Stimulated activated naive B cell treated with anti-CD40 and anti-IgM and Interleukin-4, amounts not matched to agents 10 μg/mL and 1 μg/mL and 100 μg/mL, for 72 hours (primary cell): ENCODE measurements around the gene MYO3B.

Experiments used
- ATAC-seq, 2 donors: fragments of 150-1000 bp; cut with Tn5 transposase; replicated peaks; 2 replicates each; pipeline ENCODE4 v1.10.0; 2021; ENCODE audit warnings: moderate library complexity in 1 of 2
- DNase-seq: peaks from one replicate; pipeline ENCODE4 v3.0.0; 2021
- H3K27ac Mint-ChIP-seq: one replicate; pipeline ENCODE4 v1.8.0; 2022; ENCODE audit warnings: mild to moderate bottlenecking, mixed read lengths
- H3K27me3 Mint-ChIP-seq, 2 donors: one replicate each; pipeline ENCODE4 v1.8.0; 2022; ENCODE audit warnings: mixed read lengths in 2 of 2
- H3K36me3 Mint-ChIP-seq, 2 donors: one replicate each; pipeline ENCODE4 v1.8.0; 2022; ENCODE audit warnings: mixed read lengths in 2 of 2, mild to moderate bottlenecking in 1 of 2
- H3K4me1 Mint-ChIP-seq, 2 donors: one replicate each; pipeline ENCODE4 v1.8.0; 2022; ENCODE audit warnings: mixed read lengths in 2 of 2, mild to moderate bottlenecking in 1 of 2
- H3K4me3 Mint-ChIP-seq, 2 donors: one replicate each; pipeline ENCODE4 v1.8.0; 2022; ENCODE audit warnings: mild to moderate bottlenecking in 2 of 2, mixed read lengths in 2 of 2, moderate library complexity in 1 of 2
- H3K9me3 Mint-ChIP-seq, 2 donors: one replicate each; pipeline ENCODE4 v1.8.0; 2022; ENCODE audit warnings: mixed read lengths in 2 of 2, mild to moderate bottlenecking in 1 of 2

The MYO3B gene

DNA sequence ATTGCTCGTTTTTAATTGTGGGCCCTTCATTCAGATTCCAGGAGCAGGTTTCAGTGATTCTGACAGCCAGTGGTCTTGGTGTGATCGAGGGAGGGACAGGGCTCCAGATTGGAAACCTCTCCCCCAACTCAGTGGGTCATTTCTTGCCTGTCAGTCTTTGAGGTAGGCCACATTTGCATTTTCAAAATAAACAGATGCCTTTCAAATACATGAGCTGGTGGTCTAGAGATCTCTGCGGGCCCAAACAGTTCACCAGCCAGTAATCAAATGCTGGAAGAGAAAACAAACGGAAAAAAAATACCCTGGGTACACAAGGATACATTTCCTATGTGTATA, 326.8 kb downstream of the MYO3B start:
- ATAC-seq (no peak), DNase-seq (no peak)
- Mint-ChIP-seq H3K27ac (no peak overlapping the region), H3K27me3 (peaks cover 18 to 26% of the 10 kb centered on the region in 2 donors), H3K36me3 (no peaks in the 10 kb centered on the region), H3K4me1 (peaks cover 3 to 10% of the 10 kb centered on the region in 2 donors), H3K4me3 (no peak overlapping the region), H3K9me3 (no peaks in the 10 kb centered on the region)

DNA sequence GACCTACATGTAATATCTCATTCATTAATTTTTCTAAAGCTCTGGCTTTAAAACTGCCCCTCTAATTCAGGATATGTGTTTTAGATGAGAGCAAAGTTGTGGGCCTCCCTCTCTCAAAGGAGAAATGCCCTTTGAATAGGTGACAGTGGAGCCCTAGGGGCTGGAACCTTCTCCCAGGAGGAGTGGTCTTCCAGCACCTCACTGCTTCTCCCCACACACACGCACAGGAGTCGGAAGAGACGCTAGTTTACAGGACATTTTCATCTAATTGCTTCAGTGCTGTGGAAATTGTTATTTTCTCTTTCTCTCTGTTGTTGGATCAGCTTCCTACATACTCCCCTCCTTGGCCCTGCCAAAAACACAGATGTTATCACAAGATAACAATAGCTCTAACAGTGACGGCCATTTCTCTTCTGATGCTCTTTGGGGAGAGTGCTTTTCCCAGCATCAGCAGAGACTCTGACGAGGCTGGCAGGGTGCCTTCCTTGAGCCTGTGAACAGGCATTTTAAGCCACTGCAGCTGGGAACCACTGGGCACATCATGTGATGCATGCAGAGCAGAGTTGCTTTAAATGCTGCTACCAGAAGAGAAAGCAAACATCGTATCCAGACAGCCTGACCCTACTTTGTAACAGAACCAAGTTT, 327.8 kb downstream of the MYO3B start:
- no peak overlapping the region for H3K27ac Mint-ChIP-seq
- no peak overlapping the region for H3K4me3 Mint-ChIP-seq
- DNase-seq: no peak

DNA sequence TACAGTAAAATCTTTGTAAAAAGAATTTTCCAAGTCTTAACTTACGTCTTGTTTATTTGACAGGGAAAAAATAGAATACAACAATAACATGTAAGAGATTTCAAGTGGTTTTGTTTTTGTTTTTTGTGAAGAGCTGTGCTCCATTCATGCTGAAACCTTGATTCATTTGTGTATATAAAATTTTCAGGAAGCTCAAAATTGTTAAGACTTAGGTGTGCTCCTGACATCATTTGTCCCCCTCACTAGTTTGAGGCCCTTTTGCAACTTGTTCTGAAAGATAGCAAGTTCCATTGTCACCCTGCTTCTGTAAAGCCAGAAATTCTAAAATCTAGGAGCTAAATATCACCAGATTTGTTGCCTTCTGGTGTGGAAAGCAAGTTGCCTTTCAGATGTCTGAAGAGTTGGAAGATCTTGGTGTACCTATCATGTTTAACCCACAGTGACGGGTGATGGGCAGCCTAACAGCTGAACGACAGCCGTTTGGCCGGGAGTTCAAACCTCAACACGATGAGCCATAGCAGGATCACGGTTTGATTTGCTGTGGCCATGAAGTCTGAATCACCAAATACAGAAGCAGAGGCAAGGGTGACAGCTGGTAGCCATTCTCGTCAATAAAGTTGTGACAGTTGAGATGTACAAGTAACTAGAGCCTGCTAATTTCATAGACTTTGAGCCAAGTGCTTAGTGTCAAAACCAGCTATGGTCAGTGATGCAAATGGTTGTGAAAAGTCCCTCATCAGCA, 331.7 kb downstream of the MYO3B start:
- H3K27me3 Mint-ChIP-seq: peaks cover 11 to 14% of the 10 kb centered on the region in 2 donors
- DNase-seq (no peak), ATAC-seq (no peak)
- H3K4me3 Mint-ChIP-seq: no peak overlapping the region
- no peak overlapping the region for H3K27ac Mint-ChIP-seq
- peaks cover 3 to 10% of the 10 kb centered on the region in 2 donors for H3K4me1 Mint-ChIP-seq
- H3K36me3 Mint-ChIP-seq: no peaks in the 10 kb centered on the region
- no peaks in the 10 kb centered on the region for H3K9me3 Mint-ChIP-seq

More for the DNA sequence above, 327.8 kb downstream of the MYO3B start:
- ATAC-seq: no peak
- Mint-ChIP-seq H3K36me3 (no peaks in the 10 kb centered on the region), H3K9me3 (no peaks in the 10 kb centered on the region), H3K27me3 (peaks cover 18 to 20% of the 10 kb centered on the region in 2 donors), H3K4me1 (peaks cover 3 to 10% of the 10 kb centered on the region in 2 donors)

- H3K36me3 Mint-ChIP-seq: no peaks in the 10 kb centered on the region
These were observed 334.3 kb downstream of the MYO3B start for GRCh38 chr2:170512266-170512665.

GRCh38 chr2:170514140-170514539, 336.2 kb downstream of the MYO3B start:
- no peaks in the 10 kb centered on the region for H3K4me1 Mint-ChIP-seq
- H3K27ac Mint-ChIP-seq: no peak overlapping the region
- DNase-seq (no peak), ATAC-seq (no peak)
- no peaks in the 10 kb centered on the region for H3K9me3 Mint-ChIP-seq
- no peak overlapping the region for H3K4me3 Mint-ChIP-seq
- H3K27me3 Mint-ChIP-seq: peaks cover 6 to 9% of the 10 kb centered on the region in 2 donors
- H3K36me3 Mint-ChIP-seq: no peaks in the 10 kb centered on the region

More at GRCh38 chr2:170512266-170512665, 334.3 kb downstream of the MYO3B start:
- Mint-ChIP-seq H3K27me3 (peaks cover 11 to 13% of the 10 kb centered on the region in 2 donors), H3K27ac (peak overlapping the region; percentile 59), H3K4me3 (no peak overlapping the region), H3K9me3 (no peaks in the 10 kb centered on the region), H3K4me1 (peaks cover 0 to 5% of the 10 kb centered on the region in 2 donors)
- ATAC-seq (no peak), DNase-seq (no peak)

DNA sequence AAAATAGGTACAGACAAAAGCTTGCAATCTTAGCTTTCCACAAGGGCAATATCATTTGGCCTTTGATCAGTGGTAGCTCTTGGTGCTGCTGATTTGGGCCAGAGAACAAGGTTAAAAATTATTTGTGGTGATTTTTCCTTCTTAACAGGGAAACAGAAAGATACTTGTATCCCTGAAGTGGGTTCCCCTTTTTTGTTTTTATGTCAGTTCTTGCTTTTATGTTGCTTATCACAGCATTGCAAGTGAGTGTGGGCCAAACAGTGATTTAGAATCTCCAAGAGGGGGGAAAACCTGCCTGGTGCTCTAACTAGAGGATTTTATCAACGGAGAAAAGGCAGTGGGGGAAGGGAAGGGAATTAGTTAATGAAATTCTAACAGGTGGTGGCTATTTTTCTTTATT, 339.6 kb downstream of the MYO3B start:
- DNase-seq (no peak), ATAC-seq (no peak)
- Mint-ChIP-seq H3K9me3 (no peaks in the 10 kb centered on the region), H3K27ac (no peak overlapping the region), H3K36me3 (no peaks in the 10 kb centered on the region), H3K27me3 (peaks cover 6 to 9% of the 10 kb centered on the region in 2 donors), H3K4me1 (no peaks in the 10 kb centered on the region), H3K4me3 (no peak overlapping the region)

GRCh38 chr2:170518911-170519310, 341.0 kb downstream of the MYO3B start:
- Mint-ChIP-seq H3K27me3 (peaks cover 5 to 6% of the 10 kb centered on the region in 2 donors), H3K9me3 (no peaks in the 10 kb centered on the region), H3K4me1 (no peaks in the 10 kb centered on the region), H3K4me3 (no peak overlapping the region), H3K36me3 (no peaks in the 10 kb centered on the region), H3K27ac (no peak overlapping the region)
- DNase-seq: no peak
- ATAC-seq: no peak

GRCh38 chr2:170521299-170521698, 343.4 kb downstream of the MYO3B start:
- no peaks in the 10 kb centered on the region for H3K9me3 Mint-ChIP-seq
- H3K27ac Mint-ChIP-seq: no peak overlapping the region
- peaks cover 0 to under 1% of the 10 kb centered on the region in 2 donors for H3K27me3 Mint-ChIP-seq
- no peaks in the 10 kb centered on the region for H3K36me3 Mint-ChIP-seq
- H3K4me1 Mint-ChIP-seq: no peaks in the 10 kb centered on the region
- ATAC-seq: no peak
- H3K4me3 Mint-ChIP-seq: no peak overlapping the region
- DNase-seq: no peak

DNA sequence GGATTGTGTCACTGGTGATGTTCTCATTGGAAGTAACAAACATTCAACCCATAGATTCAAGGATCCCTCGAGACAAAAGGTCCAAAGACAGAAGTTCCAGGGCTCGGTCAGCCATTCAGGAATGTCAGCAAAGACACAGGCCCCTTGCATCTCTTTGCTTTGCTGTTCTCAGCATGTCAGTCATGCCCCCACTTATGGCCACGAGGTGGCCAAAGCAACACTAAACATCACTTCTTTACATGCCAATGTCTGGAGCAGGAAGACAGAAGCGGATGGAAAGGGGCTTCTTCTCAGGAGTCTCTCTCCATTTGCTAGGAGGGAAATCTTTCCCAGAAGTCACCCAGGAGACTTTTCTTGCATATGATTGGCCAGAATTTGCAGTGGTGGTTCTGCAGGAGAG, 345.6 kb downstream of the MYO3B start:
- Mint-ChIP-seq H3K36me3 (no peaks in the 10 kb centered on the region), H3K4me3 (no peak overlapping the region), H3K27ac (no peak overlapping the region), H3K4me1 (no peaks in the 10 kb centered on the region), H3K9me3 (no peaks in the 10 kb centered on the region), H3K27me3 (no peaks in the 10 kb centered on the region)
- DNase-seq (no peak), ATAC-seq (no peak)

GRCh38 chr2:170524828-170525565, 347.1 kb downstream of the MYO3B start:
- no peaks in the 10 kb centered on the region for H3K27me3 Mint-ChIP-seq
- no peak for ATAC-seq

GRCh38 chr2:170525566-170525900, 347.6 kb downstream of the MYO3B start:
- Mint-ChIP-seq H3K27ac (no peak overlapping the region), H3K36me3 (no peaks in the 10 kb centered on the region), H3K4me1 (peaks cover 0 to 3% of the 10 kb centered on the region in 2 donors), H3K4me3 (no peak overlapping the region), H3K27me3 (peaks cover 0 to 2% of the 10 kb centered on the region in 2 donors), H3K9me3 (no peaks in the 10 kb centered on the region)
- DNase-seq: no peak
- ATAC-seq: no peak

More at GRCh38 chr2:170524828-170525565, 347.1 kb downstream of the MYO3B start:
- H3K4me1 Mint-ChIP-seq: peaks cover 0 to 1% of the 10 kb centered on the region in 2 donors
- H3K36me3 Mint-ChIP-seq: no peaks in the 10 kb centered on the region
- no peak overlapping the region for H3K27ac Mint-ChIP-seq
- no peak overlapping the region for H3K4me3 Mint-ChIP-seq
- no peaks in the 10 kb centered on the region for H3K9me3 Mint-ChIP-seq
- no peak for DNase-seq

GRCh38 chr2:170530284-170530745, 352.4 kb downstream of the MYO3B start:
- H3K4me3 Mint-ChIP-seq: no peak overlapping the region
- H3K27ac Mint-ChIP-seq: no peak overlapping the region
- no peaks in the 10 kb centered on the region for H3K9me3 Mint-ChIP-seq
- H3K36me3 Mint-ChIP-seq: no peaks in the 10 kb centered on the region
- DNase-seq: no peak
- peaks cover 6% of the 10 kb centered on the region in 2 donors for H3K4me1 Mint-ChIP-seq
- H3K27me3 Mint-ChIP-seq: peaks cover 0 to 5% of the 10 kb centered on the region in 2 donors
- ATAC-seq: peak in 1 of 2 donors; percentile 21

DNA sequence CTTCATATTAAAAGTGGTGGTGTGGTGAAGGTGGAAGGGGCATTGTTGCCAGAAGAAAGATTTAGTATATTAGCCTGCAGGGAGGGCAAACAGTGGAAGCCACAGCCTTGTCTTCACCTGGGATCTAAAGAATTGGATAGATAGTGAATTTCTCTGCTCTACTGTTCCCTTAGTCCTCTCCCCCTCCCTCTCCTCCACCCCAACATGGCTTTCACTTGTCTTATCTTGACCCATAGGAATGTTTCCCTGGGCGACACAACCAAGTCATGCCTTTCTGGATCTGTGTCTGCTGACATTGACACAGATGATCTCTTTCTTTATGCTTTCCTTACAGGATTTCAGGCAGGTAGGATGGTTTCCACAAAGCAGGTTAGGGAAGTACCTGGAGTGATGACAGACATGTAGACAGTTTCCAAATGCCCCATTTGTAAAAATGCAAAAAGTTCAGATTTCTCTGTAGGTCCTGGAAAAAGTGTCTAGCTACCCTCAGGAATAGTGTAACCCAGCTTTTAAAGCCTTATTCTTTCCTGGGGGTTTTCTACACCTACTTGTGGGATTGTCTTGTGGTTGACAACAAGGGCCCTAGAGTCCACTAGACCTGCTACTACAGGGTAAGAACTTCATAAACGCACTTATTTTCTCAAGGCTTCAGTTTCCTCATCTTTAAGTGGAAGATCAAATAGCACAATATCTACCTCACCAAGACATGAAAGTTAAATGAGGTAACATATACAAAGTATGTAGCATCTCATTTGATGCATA, 353.0 kb downstream of the MYO3B start:
- peaks cover 6% of the 10 kb centered on the region in 2 donors for H3K4me1 Mint-ChIP-seq
- H3K36me3 Mint-ChIP-seq: no peaks in the 10 kb centered on the region
- ATAC-seq: no peak
- H3K27me3 Mint-ChIP-seq: peaks cover 0 to 5% of the 10 kb centered on the region in 2 donors
- no peak for DNase-seq
- no peak overlapping the region for H3K27ac Mint-ChIP-seq
- no peak overlapping the region for H3K4me3 Mint-ChIP-seq
- no peaks in the 10 kb centered on the region for H3K9me3 Mint-ChIP-seq

DNA sequence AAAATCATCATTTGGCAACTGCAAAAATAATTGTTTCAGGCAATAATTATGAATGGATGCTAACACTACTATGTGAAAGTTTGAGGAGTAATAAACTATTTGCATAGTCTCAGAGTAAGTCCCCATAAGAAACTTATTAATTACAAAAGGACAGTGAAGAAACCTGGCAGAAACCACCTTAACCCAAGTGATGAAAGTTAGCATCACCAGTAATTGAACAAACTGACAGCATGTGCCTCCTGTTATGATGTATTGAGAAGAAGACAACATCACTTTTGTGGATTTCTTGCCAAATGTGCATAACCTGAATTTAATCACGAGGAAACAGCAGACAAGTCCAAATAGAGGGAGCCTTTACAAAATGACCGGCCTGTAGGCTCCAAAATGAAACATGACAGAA, 353.9 kb downstream of the MYO3B start:
- Mint-ChIP-seq H3K27ac (no peak overlapping the region), H3K9me3 (no peaks in the 10 kb centered on the region), H3K27me3 (peaks cover 0 to 5% of the 10 kb centered on the region in 2 donors), H3K4me3 (no peak overlapping the region), H3K4me1 (peaks cover 6% of the 10 kb centered on the region in 2 donors), H3K36me3 (no peaks in the 10 kb centered on the region)
- no peak for DNase-seq
- no peak for ATAC-seq
